Dermis microvascular lymphatic vessel endothelial cell (primary cell): Measurements from ENCODE around the gene N4BP2. TPM values are rescaled to one million over a fixed set of nuclear protein-coding genes. Genes with fewer than 3 reads are reported as not detected.
"Not testable (repeated sequence)": the region's sequence is repeated elsewhere in the genome, so short reads cannot be mapped to it uniquely, and the experiment has no call there.

Experiments used
- DNase-seq, 2 donors: peaks; one replicate each; pipeline versions ENCODE4 v3.0.0 to v3.0.0-alpha.2; 2010; ENCODE audit warnings: low read depth in 2 of 2
- total RNA-seq: library from RNA; depleted of rRNA; stranded (reverse); fragments of >200 nt; gene quantifications from 2 replicates; pipeline ENCODE4 v1.2.1, GENCODE V29; 2014

The N4BP2 gene
- total RNA-seq, 1 donor from 2014 or later, result 5.5 TPM

DNA sequence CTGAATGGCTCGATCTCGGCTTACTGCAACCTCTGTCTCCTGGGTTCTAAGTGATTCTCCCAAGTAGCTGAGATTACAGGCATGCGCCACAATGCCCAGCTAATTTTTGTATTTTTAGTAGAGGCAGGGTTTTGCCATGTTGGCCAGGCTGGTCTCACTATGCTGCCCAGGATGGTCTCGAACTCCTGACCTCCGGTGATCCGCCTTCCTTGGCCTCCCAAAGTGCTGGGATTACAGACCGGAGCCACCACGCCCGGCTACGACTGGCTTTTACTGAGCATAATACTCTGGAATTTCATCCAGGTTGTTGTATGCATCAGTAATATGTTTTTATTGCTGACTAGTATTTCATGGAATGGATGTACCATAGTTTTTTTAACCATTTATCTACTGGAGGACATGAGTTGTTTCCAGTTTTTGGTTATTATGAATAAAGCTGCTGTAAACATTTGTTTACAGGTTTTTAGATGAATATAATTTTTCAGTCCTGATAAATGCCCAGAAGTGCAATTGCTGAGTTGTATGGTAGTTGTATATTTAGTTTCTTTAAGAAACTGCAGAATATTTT is 31.2 kb downstream of the N4BP2 start:
- no peak for DNase-seq

DNA sequence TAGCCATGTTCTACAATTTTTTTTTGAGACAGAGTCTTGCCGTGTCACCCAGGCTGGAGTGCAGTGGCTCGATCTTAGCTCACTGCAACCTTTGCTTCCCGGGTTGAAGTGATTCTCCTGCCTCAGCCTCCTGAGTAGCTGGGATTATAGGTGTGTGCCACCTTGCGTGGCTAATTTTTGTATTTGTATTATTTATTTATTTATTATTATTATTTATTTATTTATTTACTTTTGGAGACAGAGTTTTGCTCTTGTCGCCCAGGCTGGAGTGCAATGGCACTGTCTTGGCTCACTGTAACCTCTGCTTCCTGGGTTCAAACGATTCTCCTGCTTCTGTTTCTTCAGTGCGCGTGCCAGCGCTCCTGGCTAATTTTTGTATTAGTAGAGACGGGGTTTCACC is 36.8 kb downstream of the N4BP2 start:
- DNase-seq, result not testable (repeated sequence)

DNA sequence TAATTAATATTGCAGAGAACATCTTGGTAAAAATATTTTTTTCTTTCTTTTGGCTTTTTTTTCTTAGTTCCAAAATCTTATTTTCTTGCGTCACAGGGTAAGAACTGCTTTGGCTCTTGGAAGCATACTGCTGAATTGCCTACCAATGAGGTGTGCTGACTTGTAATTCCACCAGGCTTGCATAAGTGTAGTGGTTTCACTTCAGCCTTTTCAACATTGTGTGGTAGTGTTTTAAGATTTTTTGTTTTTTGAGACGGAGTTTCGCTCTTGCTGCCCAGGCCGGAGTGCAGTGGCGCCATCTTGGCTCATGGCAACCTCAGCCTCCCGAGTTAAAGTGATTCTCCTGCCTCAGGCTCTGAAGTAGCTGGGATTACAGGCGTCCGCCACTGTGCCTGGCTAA is 42.4 kb downstream of the N4BP2 start:
- DNase-seq, result no peak

DNA sequence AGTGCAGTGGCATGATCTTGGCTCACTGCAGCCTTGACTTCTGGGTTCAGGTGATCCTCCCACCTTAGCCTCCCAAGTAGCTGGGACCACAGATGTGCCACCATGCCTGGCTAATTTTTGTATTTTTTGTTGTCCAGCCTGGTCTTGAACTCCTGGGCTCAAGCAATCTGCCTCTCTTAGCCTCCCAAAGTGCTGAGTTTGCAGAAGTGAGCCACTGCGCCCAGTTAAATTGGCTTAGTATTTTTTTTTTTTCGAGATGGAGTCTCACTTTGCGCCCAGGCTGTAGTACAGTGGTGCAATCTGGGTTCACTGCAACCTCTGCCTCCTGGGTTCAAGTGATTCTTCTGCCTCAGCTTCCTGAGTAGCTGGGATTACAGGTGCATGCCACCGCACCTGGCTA is 50.5 kb downstream of the N4BP2 start:
- not testable (repeated sequence) for DNase-seq

DNA sequence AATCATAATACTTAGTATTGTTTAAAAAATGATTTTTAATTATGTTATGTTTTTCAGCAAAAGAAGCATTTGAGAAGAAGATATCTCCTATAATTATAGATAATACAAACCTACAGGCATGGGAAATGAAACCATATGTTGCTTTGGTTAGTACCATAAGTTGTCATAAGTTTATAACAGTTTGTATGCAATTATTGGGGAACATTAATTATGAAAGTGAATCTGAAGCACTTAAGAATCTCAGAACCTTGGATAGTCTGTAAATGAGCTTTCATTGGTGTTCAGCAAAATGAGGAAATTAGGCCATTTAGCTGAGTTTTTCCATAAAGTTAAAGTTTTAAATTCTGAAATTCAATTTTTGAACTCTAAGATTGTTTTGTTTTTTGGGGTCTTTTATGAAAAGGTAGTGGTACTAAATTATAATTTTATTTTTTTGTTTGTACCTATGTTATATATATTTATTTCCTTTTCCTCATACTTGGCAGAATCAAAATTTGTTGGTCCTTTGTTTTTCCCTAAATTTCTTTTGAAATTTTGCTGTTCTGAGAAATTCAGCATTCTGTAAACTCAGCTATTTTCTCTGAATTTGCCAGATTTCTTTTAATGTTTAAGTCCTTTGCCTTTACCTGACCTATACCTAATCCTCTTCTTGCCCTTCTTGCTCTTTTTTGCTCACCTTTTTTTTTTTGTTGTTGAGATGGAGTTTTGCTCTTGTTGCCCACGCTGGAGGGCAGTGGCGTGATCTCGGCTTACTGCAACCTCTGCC is 55.6 kb downstream of the N4BP2 start:
- DNase-seq, result no peak

DNA sequence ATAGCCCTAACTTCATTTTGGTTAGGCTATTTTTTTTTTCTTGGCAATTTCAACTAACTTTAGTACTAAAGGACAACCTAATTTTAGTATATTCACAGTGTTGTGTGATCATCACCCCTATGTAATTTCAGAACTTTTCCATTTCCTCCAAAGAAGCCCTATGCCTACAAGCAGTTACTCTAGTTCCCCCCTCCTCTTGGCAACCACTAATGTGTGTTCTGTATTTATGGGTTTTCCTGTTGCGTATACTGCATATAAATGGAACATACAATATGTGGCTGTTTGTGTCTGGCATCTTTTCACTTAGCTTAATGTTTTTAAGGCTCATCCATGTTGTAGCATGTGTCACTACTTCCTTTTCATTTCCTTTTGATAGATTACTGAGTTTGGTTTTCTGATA is 57.6 kb downstream of the N4BP2 start:
- no peak for DNase-seq

DNA sequence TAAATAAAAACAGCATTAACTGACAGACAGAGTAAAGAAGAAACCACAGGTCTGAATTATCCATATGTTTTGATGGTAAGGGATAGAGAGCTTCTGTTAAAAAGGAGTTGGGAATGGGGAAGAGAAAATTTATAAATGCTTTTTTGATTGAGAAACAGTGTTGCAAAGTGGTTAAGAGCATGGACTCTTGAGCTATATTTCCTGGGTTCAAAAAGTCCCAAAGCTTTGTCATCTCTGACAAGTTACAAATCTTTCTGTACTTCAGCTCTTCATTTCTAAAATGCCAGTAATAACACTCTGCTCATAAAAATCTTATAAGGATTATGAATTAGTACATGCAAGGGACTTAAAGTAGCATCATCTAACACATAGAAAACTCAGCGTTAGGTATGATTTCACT is 62.2 kb downstream of the N4BP2 start:
- DNase-seq, result no peak

DNA sequence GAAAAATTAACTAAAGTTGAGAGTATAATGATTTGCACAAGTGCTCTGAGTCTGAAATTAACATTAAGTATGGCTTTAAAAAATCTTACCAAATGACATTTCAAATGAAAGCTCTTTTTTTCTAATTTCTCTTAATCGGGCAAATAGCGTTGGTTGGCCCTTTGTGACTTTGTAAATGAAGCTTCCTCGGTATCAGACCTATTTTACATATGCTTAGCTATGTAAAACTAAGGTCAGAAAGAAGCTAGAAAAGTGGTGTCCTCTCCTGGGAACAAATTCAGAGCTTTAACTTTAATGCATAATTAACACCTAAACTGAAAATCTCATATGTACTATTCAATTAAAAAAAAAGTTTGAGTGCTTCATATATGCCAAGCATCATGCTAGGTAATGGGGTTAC is 62.7 kb downstream of the N4BP2 start:
- DNase-seq, result no peak

DNA sequence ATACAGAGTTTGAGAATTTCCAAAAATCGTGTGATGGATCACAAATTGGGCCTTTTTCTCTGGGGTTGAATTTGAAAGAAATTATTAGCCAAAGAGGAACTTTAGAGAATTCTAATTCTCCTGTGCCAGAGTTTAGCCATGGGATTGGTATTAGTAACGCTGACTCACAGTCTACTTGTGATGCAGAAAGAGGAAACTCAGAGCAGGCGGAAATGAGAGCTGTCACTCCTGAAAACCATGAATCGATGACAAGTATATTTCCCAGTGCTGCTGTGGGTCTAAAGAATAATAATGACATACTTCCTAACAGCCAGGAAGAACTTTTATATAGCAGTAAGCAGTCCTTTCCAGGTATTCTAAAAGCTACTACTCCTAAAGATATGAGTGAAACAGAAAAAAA is 64.9 kb downstream of the N4BP2 start:
- peak; percentile 88 to 97 for DNase-seq

DNA sequence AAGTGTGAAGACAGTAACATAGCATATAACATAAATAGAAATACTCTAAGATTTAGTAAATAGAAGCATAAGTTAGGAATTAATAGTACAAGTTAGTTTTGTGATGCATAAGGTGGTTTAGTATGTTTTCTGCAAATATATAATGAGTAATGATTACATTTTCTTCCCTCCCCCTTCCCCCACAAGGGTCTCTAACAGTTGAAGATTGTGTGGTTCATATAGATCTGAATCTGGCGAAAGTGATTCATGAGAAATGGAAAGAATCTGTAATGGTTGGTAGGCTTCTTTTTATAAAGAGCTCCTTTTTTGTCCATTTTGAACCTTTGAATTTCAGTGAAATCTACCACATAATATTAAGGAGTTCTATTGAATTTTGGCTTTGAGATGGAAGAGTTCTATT is 66.3 kb downstream of the N4BP2 start:
- DNase-seq, result no peak

DNA sequence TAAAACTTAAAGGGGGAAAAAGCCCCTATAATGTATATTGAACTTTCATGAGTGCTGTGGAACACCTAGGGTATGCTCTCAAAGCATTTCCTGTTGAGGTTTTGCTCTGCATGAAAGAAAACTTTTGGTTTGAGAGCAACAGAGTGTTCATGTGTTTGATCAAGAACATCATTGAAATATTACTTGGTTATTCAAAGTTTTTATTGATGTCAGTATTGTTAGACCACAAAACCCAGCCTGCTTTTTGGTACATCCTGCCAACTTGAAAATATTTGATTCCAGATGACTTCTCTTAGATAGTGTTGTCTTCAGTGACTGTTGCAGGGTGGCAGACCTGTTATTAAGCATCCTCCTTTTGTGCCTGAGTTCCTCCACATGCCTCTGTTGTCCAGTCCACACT is 68.0 kb downstream of the N4BP2 start:
- DNase-seq, result no peak

DNA sequence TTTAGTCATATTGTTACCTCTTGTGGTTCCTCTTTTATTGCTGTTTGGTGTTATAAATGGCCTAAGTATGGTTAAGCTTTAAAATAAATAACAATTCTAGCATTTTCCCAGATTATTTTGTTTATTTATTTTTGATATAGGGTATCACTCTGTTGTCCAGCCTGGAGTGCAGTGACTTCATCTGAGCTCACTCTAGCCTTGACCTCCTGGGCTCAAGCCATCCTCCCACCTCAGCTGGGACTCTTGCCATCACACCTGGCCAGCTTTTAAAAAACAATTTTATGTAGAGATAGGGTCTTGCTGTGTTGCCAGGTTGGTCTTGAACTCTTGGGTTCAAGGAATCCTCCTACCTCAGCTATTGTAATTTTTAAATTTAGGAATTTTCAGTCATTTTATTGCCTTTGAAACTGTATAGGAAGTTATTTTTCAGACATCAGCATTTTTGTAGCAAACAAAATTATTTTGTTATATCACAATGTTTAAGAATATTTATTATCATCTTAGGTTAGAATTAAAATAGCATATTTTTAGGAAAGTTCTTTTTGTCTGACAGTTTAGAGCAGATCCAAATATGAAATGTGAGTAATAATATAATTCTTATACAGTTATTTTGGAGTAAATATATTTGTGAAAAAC is 73.9 kb downstream of the N4BP2 start:
- no peak for DNase-seq

DNA sequence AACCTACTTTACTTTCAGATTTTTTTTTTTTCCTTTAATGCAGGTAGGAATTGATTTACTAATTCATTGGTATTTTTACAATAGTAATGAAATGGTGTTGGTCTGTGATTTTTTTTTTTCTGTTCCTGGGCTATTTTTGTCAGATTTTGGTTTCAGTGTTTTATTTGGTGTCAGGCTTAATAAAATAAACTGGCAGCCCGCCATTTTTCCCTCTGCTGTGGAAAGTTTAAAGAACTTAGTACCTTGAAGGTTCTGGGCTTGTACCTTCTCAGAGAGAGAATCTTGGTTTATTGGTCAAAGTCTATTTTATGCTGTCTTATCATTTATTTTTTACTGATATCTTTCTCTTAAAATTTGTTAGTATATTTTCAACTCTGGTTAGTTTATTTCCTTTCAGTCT is 76.2 kb downstream of the N4BP2 start:
- no peak for DNase-seq

DNA sequence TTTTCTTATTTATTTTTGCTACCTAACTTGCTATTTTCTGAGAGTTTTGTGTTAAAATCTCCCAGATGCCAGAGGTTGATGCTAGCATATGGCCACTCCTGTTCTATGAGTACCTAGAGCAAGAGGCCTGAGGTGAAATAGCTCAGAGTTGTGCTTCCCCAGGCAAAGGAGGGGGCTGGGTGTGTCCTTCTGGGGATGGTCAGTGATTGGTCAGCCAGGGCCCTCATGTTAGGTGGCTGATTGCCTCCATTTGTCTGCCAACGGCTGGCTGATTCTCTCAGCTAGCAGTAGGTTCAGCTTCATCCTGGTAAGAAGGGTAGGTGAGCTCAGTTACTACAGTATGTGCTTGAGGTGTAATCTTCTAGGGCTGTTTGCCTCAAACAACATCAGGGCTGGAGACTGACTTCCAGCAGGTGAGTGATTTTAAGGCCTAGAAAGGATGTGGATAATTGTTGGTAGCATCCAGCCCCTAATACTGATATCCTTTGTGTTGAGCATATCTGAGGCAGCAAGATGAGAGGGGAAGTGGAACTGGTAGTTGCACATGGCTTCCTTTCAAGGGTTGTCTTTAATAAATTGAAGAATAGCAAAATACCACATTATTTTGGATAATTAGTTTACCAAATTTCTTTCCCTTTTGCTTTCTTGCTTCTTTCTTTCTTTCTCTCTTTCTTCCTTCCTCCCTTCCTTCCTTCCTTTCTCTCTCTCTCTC is 77.7 kb downstream of the N4BP2 start:
- DNase-seq, result no peak

DNA sequence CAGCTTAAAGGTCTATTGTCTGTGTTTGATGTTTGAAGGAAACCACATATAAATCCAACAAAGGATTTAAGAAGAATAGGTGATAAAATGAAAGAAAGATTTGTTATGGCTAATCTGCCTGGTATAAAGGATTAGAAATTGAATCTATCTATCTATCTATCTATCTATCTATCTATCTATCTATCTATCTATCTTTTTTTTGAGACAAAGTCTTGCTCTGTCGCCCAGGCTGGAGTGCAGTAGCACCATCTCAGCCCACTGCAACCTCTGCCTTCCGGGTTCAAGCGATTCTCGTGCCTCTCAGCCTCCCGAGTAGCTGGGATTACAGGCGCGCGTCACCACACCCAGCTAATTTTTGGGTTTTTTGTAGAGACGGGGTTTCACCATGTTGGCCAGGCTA is 79.6 kb downstream of the N4BP2 start:
- not testable (repeated sequence) for DNase-seq

DNA sequence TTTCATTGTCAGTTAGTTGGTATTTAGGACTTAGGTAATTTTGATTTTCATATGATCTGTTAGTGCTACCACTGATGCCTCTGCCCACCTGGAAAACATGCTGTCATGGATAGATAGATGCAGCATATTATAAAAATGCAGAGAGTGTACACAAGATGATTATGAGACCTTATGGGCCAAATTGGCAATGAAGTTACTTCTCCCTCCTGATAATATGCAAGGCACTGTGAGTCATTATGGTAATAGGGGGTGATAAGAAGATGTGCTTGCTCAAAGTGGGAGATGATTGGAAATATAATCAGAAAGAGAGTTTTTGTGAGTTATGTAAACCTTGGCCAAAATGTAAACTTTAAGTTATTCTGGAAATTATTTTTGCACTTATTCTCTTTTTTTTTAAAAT is 83.5 kb downstream of the N4BP2 start:
- no peak for DNase-seq

DNA sequence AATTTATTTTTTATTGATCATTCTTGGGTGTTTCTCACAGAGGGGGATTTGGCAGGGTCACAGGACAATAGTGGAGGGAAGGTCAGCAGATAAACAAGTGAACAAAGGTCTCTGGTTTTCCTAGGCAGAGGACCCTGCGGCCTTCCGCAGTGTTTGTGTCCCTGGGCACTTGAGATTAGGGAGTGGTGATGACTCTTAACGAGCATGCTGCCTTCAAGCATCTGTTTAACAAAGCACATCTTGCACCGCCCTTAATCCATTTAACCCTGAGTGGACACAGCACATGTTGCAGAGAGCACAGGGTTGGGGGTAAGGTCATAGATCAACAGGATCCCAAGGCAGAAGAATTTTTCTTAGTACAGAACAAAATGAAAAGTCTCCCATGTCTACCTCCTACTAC is 83.9 kb downstream of the N4BP2 start:
- DNase-seq, result not testable (repeated sequence)

DNA sequence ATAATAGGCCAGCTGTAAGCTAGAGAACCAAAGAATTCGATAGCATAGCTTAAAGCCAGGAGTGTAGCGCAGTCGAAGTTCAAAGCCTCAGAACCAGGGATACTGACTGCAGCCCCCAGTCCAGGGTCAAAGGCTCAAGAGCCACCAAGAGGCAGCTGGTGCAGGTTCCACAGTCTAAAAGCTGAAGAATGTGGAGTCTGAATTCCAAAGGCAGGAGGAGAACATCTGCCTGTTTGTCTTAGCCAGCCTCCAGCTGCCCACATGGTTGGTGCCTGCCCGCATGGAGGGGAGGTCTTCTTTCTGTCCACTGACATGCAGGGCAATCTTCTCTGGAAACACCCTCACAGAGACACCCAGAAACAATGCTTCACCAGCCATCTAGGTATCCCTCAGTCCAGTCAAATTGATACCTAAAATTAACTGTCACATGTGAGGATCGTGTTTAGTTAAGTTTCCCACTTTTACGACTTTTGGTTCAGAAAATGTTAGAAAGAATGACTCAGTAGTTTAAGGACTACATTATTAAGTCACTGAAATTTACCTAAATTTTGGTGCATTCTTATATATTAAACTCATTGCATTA is 87.4 kb downstream of the N4BP2 start:
- DNase-seq, result no peak

DNA sequence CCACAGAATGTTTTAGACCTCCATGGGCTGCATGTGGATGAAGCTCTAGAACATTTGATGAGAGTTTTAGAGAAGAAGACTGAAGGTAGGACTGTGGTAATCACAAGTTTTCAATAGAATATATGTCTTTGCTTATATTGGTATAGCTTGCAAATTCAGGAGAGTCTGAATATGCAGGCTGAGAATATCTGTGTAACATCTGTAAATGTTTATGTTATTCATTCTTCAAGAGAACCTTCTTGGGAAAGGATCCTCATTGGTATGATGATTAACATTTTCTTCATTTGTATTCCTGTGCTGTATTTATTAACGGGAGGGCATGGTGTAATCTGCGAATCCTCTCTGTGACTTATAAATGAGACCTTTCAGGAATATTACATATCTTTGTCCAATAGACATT is 88.1 kb downstream of the N4BP2 start:
- no peak for DNase-seq

DNA sequence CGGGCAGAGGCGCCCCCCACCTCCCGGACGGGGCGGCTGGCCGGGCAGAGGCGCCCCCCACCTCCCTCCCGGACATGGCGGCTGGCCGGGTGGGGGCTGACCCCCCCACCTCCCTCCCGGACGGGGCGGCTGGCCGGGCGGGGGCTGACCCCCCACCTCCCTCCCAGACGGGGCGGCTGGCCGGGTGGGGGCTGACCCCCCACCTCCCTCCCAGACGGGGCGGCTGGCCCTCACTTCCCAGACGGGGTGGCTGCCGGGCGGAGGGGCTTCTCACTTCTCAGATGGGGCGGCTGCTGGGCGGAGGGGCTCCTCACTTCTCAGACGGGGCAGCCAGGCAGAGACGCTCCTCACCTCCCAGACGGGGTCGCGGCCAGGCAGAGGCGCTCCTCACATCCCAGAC is 90.8 kb downstream of the N4BP2 start:
- DNase-seq, result not testable (repeated sequence)

DNA sequence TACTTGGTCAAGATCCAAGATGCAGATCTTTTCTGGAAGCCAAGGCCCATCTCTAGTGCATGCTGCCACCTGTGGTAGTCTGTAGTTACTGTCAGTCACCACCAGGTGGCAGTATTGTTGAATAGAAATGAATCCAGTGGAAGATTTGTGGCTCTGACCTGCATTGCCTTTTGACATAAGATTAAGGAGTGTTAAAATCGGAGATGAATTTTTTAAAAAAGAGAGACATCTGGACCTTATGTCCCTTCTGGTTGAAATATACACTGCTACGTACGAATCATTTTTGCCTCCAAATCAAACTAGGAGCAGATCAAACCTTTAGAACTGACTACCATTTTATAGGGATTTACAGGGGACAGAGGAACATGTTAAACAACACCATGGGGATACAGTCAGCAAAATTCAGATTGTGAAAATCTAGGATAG is 93.3 kb downstream of the N4BP2 start:
- peak; percentile 51 to 77 for DNase-seq

DNA sequence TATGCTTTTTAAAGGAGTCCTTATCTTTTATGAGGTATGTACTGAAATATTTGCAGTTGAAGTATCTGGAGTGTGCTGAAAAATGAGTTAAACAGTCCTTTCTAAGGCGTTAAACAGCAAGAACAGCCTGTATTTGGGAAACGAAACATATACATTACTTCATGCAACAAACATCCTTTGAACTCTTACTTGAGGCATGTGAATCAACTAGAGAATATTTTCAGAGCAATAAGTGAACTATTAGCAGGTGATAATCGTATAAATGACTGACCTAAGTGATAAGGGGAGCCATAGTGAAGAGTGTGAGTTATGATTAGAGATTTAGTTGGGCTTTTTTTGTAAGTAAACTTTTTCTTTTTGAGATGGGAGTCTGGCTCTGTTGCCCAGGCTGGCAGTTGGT is 94.3 kb downstream of the N4BP2 start:
- DNase-seq, result no peak
